Kidney (tissue), 14 donors: Measurements from ENCODE around the gene FMC1. TPM values are rescaled to one million over a fixed set of nuclear protein-coding genes. Genes with fewer than 3 reads are reported as not detected.

Experiments
- DNase-seq, 5 donors: peaks; one replicate each; pipeline ENCODE4 v3.0.0-alpha.2; 2013 to 2020
- FAIRE-seq: peaks from 2 replicates; lab custom pipeline; 2012; peaks lifted over from hg19 to GRCh38; lab: Jason Lieb, UNC
- H3K27ac ChIP-seq, 2 donors: one replicate each; pipeline ENCODE4 v1.7.0; 2013; ENCODE audit warnings: low read depth in 2 of 2, low read length in 2 of 2, inconsistent platforms in 1 of 2
- H3K27me3 ChIP-seq: one replicate; pipeline ENCODE4 v1.7.1; 2013; ENCODE audit warnings: low read length, inconsistent platforms; ENCODE audit not compliant: control insufficient read depth, insufficient read depth
- H3K36me3 ChIP-seq, 3 donors: one replicate each; pipeline versions ENCODE4 v1.7.0 to v1.7.1; 2013; ENCODE audit warnings: low read length in 3 of 3, control low read depth in 1 of 3, inconsistent platforms in 1 of 3; ENCODE audit not compliant: insufficient read depth in 3 of 3, control insufficient read depth in 2 of 3
- H3K4me1 ChIP-seq, 3 donors: one replicate each; pipeline versions ENCODE4 v1.7.0 to v1.7.1; 2013; ENCODE audit warnings: low read length in 3 of 3, inconsistent platforms in 1 of 3, low read depth in 1 of 3; ENCODE audit not compliant: control insufficient read depth in 2 of 3, insufficient read depth in 2 of 3
- H3K4me3 ChIP-seq, 3 donors: one replicate each; pipeline versions ENCODE4 v1.7.0 to v1.8.1; 2013; ENCODE audit warnings: low read length in 3 of 3, control low read depth in 1 of 3, inconsistent platforms in 1 of 3
- H3K9ac ChIP-seq, 3 donors: one replicate each; pipeline versions ENCODE4 v1.7.0 to v1.7.1; 2013; ENCODE audit warnings: low read length in 3 of 3, control low read depth in 1 of 3, inconsistent platforms in 1 of 3
- H3K9me3 ChIP-seq, 3 donors: one replicate each; pipeline versions ENCODE4 v1.7.0 to v1.7.1; 2013; ENCODE audit warnings: low read length in 3 of 3, control low read depth in 1 of 3, inconsistent platforms in 1 of 3; ENCODE audit not compliant: control insufficient read depth in 2 of 3, insufficient read depth in 1 of 3
- CTCF ChIP-seq: IDR thresholded peaks from 3 replicates; pipeline ENCODE4 v1.5.1; 2012; ENCODE audit warnings: mild to moderate bottlenecking, moderate library complexity, borderline replicate concordance; ENCODE audit not compliant: insufficient read depth; ENCODE audit errors: extremely low read depth
- intact Hi-C: fragments of 100-400 bp; cut with DNase I; formaldehyde crosslinking; loops from one replicate; pipeline ENCODE4 v1.11.1; 2022
- polyA plus RNA-seq: library from polyadenylated mRNA; stranded (reverse); fragments of 350-450 nt; fragmentation: Illumina TruSeq; extraction: RNeasy Lipid Tissue Mini Kit (QIAGEN cat#74804); gene quantifications from one replicate; pipeline ENCODE4 v1.2.3, GENCODE V29; 2014; ENCODE audit warnings: low read depth, low replicate concordance; ENCODE audit not compliant: insufficient read depth
- total RNA-seq: library from RNA; stranded (reverse); fragmentation: NEBNext Ultra II Directional; extraction: Animal tissue kit (Norgen Biotek cat#: 25700); gene quantifications from one replicate; pipeline ENCODE4 v1.2.1, GENCODE V29; 2021
- donor health status: control.
- donor health status: control.
- donor health status: control.
- donor health status: control.
- donor health status: control.
- donor health status: DM: yes; HTN: yes; CAD: no.
- donor health status: Normal renal cell carcinoma (clear cell type).

FMC1 gene
- total and polyA plus RNA-seq, 2 donors from 2014 or later = 23.0 to 109 TPM

GRCh38 chr7:139340037-139340807, 915 bp upstream of the FMC1 start:
- no peaks in the 10 kb centered on the region for H3K27me3 ChIP-seq
- peak overlapping the region; percentile 97 to 100 (median 99) for H3K9ac ChIP-seq
- H3K9me3 ChIP-seq = no peaks in the 10 kb centered on the region
- H3K36me3 ChIP-seq = no peaks in the 10 kb centered on the region
- FAIRE-seq (peak; percentile 90), DNase-seq (peak; percentile 99 to 100 (median 100))
- TF ChIP-seq CTCF = peak; percentile 61
- peak overlapping the region; percentile 99 to 100 for H3K27ac ChIP-seq
- intact Hi-C loops = no loop called here
- peaks cover 0 to 8% (median 4%) of the 10 kb centered on the region in 3 donors for H3K4me1 ChIP-seq
- peak overlapping the region; percentile 78 to 93 (median 92) for H3K4me3 ChIP-seq

- peak overlapping the region; percentile 97 to 100 (median 99) for H3K9ac ChIP-seq
- H3K27me3 ChIP-seq = no peaks in the 10 kb centered on the region
- FAIRE-seq = no peak
- intact Hi-C loops = no loop called here
- no peak for TF ChIP-seq CTCF
- H3K4me1 ChIP-seq = peaks cover 0 to 8% (median 4%) of the 10 kb centered on the region in 3 donors
- peak overlapping the region; percentile 78 to 93 (median 92) for H3K4me3 ChIP-seq
- H3K9me3 ChIP-seq = no peaks in the 10 kb centered on the region
- no peaks in the 10 kb centered on the region for H3K36me3 ChIP-seq
- peak in 1 of 5 donors; percentile 92 for DNase-seq
- H3K27ac ChIP-seq = peak overlapping the region; percentile 99 to 100
Measured at GRCh38 chr7:139340808-139341057, 404 bp upstream of the FMC1 start.

- intact Hi-C loops = no loop called here
- Histone ChIP-seq H3K9me3 (no peaks in the 10 kb centered on the region), H3K27me3 (no peaks in the 10 kb centered on the region), H3K9ac (peak overlapping the region; percentile 75 to 100 (median 97)), H3K36me3 (peaks cover 3 to 7% (median 3%) of the 10 kb centered on the region in 3 donors), H3K4me1 (peaks cover 0 to 8% (median 4%) of the 10 kb centered on the region in 3 donors), H3K27ac (peak overlapping the region; percentile 99 to 100), H3K4me3 (peak overlapping the region; percentile 78 to 93 (median 92))
- no peak for DNase-seq
- no peak for FAIRE-seq
- no peak for TF ChIP-seq CTCF
Measured at GRCh38 chr7:139341776-139342226, 664 bp downstream of the FMC1 start.
